ENCODE measurements around the gene SLC7A1. TPM values are rescaled to one million over a fixed set of nuclear protein-coding genes. Genes with fewer than 3 reads are reported as not detected.

Gene SLC7A1
- total and polyA plus RNA-seq, 7 donors: 0.79 to 14.7 (median 3.2) TPM

GRCh38 chr13:29545988-29546387 is 49.5 kb downstream of the SLC7A1 start:
- Histone ChIP-seq H3K27me3 (ENCODE audit: insufficient read depth in 3 of 3, low read length in 2 of 3) (no peaks in the 10 kb centered on the region), H3K4me1 (no peaks in the 10 kb centered on the region), H3K27ac (no peak overlapping the region), H3K36me3 (ENCODE audit: insufficient read depth in 1 of 2, low read depth in 1 of 2) (no peaks in the 10 kb centered on the region), H3K4me3 (no peak overlapping the region), H3K9me3 (no peaks in the 10 kb centered on the region)
- WGBS, 3 donors: 64 to 87% (median 68%) methylated on average over 8 of the region's 8 CpGs
- intact Hi-C loops (cut with DNase I): no loop called here
- ATAC-seq: no peak
- no peak for DNase-seq
- TF ChIP-seq CTCF (IDR thresholded peaks at IDR 0.05): no peak

GRCh38 chr13:29543230-29544215 is 52.0 kb downstream of the SLC7A1 start:
- Histone ChIP-seq H3K27me3 (ENCODE audit: insufficient read depth in 3 of 3, low read length in 2 of 3) (no peaks in the 10 kb centered on the region), H3K9me3 (no peaks in the 10 kb centered on the region), H3K4me3 (no peak overlapping the region), H3K36me3 (ENCODE audit: insufficient read depth in 1 of 2, low read depth in 1 of 2) (no peaks in the 10 kb centered on the region), H3K27ac (no peak overlapping the region), H3K4me1 (no peaks in the 10 kb centered on the region)
- DNase-seq (no peak), ATAC-seq (no peak)
- TF ChIP-seq CTCF (IDR thresholded peaks at IDR 0.05): no peak
- intact Hi-C loops (cut with DNase I): no loop called here
- 76 to 83% (median 77%) methylated on average over 15 to 16 of the region's 16 CpGs for WGBS, 3 donors

GRCh38 chr13:29542381-29542780 is 53.1 kb downstream of the SLC7A1 start:
- H3K36me3 ChIP-seq (ENCODE audit: insufficient read depth in 1 of 2, low read depth in 1 of 2): no peaks in the 10 kb centered on the region
- 56 to 76% (median 67%) methylated on average over 8 of the region's 8 CpGs for WGBS, 3 donors
- DNase-seq (no peak), ATAC-seq (no peak)
- H3K27me3 ChIP-seq (ENCODE audit: insufficient read depth in 3 of 3, low read length in 2 of 3): no peaks in the 10 kb centered on the region
- H3K27ac ChIP-seq: no peak overlapping the region
- intact Hi-C loops (cut with DNase I): no loop called here
- H3K9me3 ChIP-seq: no peaks in the 10 kb centered on the region
- no peak for TF ChIP-seq CTCF (IDR thresholded peaks at IDR 0.05)
- H3K4me1 ChIP-seq: no peaks in the 10 kb centered on the region
- no peak overlapping the region for H3K4me3 ChIP-seq

- ATAC-seq (no peak), DNase-seq (no peak)
- H3K27me3 ChIP-seq (ENCODE audit: insufficient read depth in 3 of 3, low read length in 2 of 3): no peaks in the 10 kb centered on the region
- H3K4me1 ChIP-seq: no peaks in the 10 kb centered on the region
- H3K27ac ChIP-seq: no peak overlapping the region
- WGBS, 3 donors: 95 to 97% (median 97%) methylated on average over 4 of the region's 4 CpGs
- H3K36me3 ChIP-seq (ENCODE audit: insufficient read depth in 1 of 2, low read depth in 1 of 2): no peaks in the 10 kb centered on the region
- no peak overlapping the region for H3K4me3 ChIP-seq
- intact Hi-C loops (cut with DNase I): no loop called here
- TF ChIP-seq CTCF (IDR thresholded peaks at IDR 0.05): no peak
- H3K9me3 ChIP-seq: no peaks in the 10 kb centered on the region
Measured at GRCh38 chr13:29541400-29541799, 54.1 kb downstream of the SLC7A1 start.

Measured in psoas muscle (tissue), 8 donors.